Activated T-cell treated with anti-CD3 and anti-CD28 coated beads for 24 hours (primary cell): ENCODE measurements around the gene HDGFL2.

Experiments used
- DNase-seq: peaks from one replicate; pipeline ENCODE4 v3.0.0-alpha.2; 2020; ENCODE audit warnings: low read depth

Gene HDGFL2

GRCh38 chr19:4472174-4472974 is at the start of gene HDGFL2:
HDGFL2 (plus strand) TSS chr19:4472297; CDS start chr19:4472351, 54 bp downstream.
- no peak for DNase-seq

- DNase-seq: no peak
Measured at GRCh38 chr19:4423416-4424126, 48.5 kb upstream of the HDGFL2 start.

DNA sequence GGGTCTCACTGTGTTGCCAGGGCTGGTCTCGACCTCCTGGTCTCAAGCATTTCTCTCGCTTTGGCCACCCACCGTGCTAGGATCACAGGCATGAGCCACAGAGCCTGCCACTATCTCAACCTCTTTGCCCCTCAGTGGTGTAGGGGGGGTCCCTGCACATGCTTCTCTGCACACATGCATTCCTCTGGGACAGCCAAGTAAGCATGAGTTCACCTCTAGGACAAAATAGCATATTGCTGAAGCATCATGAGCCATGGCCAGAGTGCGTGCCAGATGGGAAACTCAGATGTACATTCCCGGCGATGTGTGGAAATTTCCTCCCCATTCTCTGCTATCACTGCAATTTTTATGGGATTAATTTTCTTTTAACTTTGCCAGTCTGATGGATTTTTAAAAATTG is 46.6 kb upstream of the HDGFL2 start:
- DNase-seq: no peak

- DNase-seq: no peak
Measured at GRCh38 chr19:4428326-4428975, 43.6 kb upstream of the HDGFL2 start.

DNA sequence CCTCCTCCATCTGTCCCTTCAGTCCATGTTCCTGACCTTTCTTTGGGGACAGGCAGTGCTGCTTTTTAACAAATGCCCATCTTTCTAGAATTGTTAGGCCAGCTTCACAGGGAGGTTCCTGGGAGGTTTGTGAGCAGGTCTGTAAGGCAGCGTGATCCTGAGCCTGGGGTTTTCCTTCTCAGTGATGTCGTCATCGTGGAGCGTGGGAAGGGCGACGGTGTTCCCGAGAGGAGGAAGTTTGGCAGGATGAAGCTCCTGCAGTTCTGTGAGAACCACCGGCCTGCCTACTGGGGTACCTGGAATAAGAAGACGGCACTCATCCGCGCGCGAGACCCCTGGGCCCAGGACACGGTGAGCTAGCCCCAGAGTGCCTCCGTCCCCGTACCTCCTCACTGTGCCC is 42.8 kb upstream of the HDGFL2 start:
- DNase-seq: no peak

GRCh38 chr19:4429771-4430171 is 42.3 kb upstream of the HDGFL2 start:
- no peak for DNase-seq

- DNase-seq: no peak
Measured at GRCh38 chr19:4430760-4431159, 41.3 kb upstream of the HDGFL2 start.

DNA sequence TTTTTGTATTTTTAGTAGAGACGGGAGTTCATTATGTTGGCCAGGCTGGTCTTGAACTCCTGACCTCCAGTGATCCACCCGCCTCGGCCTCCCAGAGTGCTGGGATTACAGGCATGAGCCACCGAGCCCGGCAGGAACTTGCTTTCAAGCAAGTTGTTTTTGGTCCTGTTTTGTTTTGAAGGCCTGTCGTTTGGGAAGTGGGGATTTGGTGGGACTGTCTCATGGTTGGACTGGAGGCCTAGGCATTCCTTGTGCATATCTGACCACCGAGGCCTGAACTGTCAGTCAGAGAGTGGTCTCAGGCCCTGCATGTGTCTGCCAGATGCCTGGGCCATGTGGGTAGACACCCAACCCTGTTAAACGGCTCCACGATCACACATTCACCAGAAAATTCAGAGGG is 40.8 kb upstream of the HDGFL2 start:
- no peak for DNase-seq

DNA sequence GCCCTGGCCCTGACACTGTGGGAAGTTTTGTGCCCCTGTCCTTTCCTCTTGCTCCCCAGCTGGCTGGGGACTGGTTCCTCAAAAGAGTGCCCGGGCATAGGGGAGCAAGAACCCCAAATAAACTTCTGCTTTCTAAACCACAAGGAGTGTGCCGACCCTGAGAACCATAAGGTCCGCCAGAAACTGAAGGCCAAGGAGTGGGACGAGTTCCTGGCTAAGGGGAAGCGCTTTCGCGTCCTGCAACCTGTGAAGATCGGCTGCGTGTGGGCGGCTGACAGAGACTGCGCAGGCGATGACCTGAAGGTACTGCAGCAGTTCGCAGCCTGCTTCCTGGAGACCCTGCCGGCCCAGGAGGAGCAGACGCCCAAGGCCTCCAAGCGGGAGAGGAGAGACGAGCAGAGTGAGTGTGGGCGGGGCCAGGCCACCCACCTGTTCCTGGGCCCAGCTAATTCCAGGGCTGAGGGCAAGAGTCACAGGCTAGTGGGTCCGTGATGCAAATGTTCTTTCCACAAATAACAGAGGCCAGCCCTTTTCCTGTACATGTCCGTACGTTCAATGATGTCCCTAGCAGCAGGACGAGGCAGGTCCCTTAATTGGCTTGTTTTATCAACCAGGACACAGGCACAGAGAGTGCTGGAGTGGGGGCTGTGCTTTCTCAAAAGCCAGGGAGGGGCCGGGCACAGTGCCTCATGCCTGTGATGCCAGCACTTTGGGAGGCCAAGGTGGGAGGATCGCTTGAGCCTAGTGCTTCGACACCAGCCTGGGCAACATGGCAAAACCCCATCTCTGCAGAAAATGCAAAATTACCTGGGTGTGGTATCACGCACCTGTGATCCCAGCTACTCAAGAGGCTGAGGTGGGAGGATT is 40.1 kb upstream of the HDGFL2 start:
- no peak for DNase-seq

DNA sequence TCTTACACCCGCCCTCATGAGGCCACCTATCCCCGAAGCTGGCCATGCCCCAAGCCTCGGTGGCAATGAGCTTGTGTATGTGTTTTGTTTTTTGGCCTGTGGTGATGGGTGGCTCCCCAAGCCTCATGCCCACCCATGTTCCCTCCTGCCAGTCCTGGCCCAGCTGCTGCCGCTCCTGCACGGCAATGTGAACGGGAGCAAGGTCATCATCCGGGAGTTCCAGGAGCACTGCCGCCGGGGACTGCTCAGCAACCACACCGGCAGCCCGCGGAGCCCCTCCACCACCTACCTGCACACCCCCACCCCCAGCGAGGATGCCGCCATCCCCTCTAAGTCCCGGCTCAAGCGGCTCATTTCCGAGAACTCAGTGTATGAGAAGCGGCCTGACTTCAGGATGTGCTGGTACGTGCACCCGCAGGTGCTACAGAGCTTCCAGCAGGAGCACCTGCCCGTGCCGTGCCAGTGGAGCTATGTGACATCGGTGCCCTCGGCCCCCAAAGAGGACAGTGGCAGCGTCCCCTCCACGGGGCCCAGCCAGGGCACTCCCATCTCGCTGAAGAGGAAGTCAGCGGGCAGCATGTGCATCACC is 39.1 kb upstream of the HDGFL2 start:
- no peak for DNase-seq

DNA sequence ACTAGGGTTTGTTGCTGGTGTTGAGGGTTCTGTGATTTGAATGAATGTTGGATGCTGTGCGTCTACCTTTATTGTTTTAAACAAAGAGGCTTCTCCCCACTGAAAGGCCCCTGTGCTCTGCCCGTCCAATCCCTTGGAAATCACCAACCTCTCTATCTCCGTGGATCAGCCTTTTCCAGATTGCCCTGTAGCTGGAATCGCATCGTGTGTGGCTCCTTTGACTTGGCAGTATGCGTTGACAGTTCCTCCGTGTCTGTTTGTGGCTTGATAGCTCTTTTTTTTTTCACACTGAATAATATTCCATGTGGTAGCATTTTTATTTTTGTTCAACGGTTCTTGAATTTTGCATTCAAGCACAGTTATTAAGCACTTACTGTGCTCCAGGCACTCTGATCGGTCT is 37.7 kb upstream of the HDGFL2 start:
- DNase-seq: no peak

GRCh38 chr19:4436231-4436630 is 35.9 kb upstream of the HDGFL2 start:
- DNase-seq: no peak

- no peak for DNase-seq
Measured at GRCh38 chr19:4437103-4437502, 35.0 kb upstream of the HDGFL2 start.

DNA sequence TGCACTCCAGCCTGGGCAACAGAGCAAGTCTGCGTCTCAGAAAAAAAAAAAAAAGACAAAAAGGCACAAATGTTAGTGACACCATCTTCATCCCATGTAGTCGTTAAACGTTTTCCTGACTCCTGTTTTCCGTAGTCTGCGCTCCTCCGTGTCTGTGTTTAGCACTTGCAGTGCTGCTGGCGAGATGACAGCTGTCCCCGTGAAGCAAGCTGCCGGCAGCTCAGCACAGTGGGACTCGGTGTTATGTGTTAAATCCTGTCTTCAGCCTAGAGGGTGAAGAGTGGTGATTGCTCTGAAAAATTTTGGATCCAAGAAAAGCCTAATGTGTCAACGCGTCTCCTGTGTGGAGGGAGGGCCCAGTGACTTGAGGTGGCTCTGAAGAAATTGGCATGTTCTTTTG is 32.9 kb upstream of the HDGFL2 start:
- DNase-seq: no peak

DNA sequence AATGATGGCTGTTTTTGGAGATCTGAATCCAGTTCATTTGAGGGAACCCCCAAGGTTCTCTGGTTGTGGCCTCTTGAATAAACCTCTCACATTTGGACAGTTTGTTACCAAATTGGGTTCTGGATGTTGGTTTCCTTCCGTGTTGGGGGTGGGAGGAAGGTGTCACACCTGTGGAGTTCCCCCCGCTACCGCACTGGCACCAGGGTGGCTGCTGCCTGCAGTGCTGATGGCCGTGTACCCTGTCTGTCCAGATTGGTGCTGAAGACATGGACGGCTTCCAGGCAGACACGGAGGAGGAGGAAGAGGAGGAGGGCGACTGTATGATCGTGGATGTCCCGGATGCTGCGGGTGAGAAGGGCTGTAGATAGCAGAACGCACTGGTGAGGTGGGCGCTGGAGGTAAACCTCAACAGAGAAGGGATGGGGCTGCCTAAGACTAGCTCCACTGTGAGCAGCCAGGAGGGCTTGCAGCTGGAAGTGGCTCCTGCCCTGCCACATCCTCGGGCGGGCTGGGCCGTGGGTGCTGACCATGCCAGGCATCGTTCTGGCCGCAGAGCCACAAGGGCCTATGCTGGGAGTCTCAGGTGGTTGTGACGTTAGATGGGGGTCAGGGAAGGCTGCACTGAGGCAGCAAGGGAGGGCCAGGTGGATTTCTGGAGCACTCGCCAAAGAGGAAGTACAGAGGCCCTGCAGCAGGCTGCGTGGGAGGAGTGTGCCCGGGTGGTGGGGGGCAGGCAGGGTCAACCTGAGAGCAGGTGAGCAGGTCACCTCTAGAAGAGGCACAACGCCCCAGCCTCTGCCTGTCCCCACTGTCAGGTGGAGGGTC is 29.9 kb upstream of the HDGFL2 start:
- DNase-seq: no peak

DNA sequence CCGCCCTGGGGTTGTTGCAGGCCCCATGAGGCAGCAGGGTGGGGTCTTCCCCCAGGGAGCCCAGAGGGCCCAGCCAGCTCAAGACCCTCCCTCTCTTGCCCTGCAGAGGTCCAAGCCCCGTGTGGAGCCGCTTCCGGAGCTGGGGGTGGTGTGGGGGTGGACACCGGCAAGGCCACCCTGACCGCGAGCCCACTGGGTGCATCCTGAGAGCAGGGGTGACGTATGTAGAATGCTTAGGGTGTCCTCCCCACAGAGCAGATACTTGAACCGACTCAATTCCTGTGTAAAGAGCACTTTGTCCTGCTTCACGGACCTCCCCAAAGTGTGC is 29.3 kb upstream of the HDGFL2 start:
- DNase-seq: no peak

GRCh38 chr19:4443188-4443587 is 28.9 kb upstream of the HDGFL2 start:
- DNase-seq: no peak

DNA sequence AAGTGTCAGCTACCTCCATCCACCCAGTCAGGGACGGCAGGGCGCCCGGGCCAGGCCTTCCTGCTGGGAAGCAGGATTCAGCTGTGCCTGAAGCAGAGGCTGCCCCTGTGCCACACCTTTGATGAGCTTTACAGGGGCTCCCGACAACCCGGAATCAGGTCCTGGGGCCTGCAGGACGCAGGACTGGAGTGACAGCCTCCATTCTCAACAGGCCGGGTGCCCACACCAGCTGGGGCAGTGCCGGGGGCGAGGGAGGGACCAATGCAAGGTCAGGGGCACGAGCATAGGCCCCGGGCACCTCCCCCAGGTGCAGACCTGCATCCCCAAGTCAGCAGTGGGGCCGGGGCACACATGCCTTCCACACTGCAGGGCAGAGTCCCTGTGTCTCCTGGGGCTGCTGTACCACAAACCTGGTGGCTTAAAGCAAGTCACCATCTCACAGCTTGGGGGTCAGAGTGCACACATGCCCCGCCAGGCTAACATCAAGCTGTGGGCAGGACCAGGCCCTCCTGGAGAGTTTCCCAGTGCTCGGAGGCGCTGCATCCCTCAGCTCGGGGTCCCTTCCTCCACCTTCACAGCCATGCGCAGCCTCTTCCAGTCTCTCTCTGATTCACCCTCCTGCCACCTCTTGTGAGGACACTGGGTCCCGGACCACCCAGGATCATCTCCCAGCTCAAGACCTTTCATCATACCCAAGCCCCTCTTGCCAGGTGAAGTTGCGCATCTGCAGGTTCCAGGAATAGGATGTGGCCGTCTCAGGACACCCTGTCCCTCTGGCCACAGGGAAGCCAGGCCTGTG is 27.9 kb upstream of the HDGFL2 start:
- DNase-seq: no peak

DNA sequence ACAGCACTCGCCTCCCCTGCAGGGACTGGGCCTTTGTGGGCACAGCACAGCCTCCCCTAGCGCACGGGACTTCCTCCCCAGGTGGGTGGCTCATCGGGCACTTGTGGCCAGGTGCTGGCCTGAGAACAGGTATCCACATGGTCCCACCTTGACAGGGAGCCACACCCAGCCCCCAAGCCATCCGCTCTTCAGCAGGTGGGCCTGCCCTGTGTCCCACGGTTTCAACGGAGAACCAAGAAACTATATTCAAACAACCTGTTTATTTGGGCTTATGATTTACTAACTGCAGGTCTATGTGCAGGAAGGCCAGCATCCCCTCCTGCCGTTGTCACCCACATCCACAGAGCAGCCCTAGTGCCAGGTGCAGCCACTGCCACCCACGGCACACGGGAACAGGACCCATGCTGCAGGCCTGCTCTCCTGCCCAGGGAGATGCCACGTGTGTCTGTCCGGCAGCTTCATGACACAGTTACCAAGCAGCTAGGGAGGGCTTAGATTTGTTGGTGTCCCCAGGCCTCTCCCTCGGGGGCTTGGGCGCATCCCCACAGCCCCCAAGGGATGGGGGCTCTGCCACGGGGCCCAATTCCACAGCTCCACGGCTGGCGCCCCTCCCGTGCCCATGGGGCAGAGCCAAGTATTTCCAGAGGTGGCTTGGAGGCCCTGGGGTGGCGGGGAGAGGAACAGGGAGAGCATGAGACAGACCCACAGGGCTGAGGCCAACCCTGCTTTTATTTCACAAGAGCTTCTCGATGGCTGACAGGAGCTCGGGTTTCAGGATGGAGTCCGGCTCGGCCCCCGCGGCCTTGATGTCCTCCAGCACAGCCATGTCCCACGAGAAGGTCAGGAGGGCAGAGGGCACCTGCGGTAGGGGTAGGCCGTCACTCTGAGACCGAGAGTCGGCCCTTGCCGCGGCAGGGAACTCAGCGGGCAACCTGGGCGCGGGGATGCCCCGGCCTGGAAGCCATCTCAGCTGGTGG is 27.0 kb upstream of the HDGFL2 start:
- no peak for DNase-seq
